SK-N-MC (cell line): Measurements from ENCODE around the gene CLN6.

ENCODE experiments used
- EZH2 ChIP-seq: fragments of 200-600 bp; sonication (generic); IDR thresholded peaks from one replicate; pipeline ENCODE4 v1.6.1; 2017; ENCODE audit warnings: antibody characterized with exemption
- POLR2AphosphoS5 ChIP-seq: IDR thresholded peaks from 2 replicates; pipeline ENCODE4 v1.6.1; 2012; ENCODE audit warnings: mild to moderate bottlenecking, low read depth, low read length, borderline replicate concordance

DNA sequence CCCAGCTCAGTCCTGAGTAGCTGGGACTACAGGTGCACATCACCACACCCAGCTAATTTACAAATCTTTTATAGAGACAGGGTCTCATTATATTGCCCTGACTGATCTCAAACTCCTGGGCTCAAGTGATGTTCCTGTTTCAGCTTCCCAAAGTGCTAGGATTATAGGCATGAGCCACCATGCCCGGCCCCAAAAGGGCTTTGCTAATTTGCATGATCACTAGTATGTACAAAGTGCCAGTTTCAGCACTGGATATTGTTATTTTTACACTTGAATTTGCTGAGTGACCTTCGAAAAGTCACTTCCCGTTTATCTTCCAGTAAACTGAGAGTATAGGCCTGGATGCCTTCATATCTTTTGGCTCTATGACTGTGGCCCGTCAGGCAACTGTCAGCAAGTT lies 12.2 kb downstream of the CLN6 start:
- TF ChIP-seq POLR2AphosphoS5 (no peak), EZH2 (no peak)
